Endothelial cell (in vitro differentiated cells): Measurements from ENCODE around the gene DDX55. TPM values are rescaled to one million over a fixed set of nuclear protein-coding genes. Genes with fewer than 3 reads are reported as not detected.
A peak's percentile ranks its signal among the peaks of the same experiment; 100 is the strongest.

Experiments
- DNase-seq: peaks from one replicate; pipeline ENCODE4 v3.0.0; 2021; ENCODE audit warnings: low spot score
- H3K27ac Mint-ChIP-seq: one replicate; pipeline ENCODE4 v1.8.0; 2021; ENCODE audit warnings: mixed read lengths, inconsistent platforms; ENCODE audit not compliant: unreplicated experiment
- H3K27me3 Mint-ChIP-seq: one replicate; pipeline ENCODE4 v1.8.0; 2021; ENCODE audit warnings: mild to moderate bottlenecking, moderate library complexity, mixed read lengths, inconsistent platforms; ENCODE audit not compliant: unreplicated experiment
- H3K36me3 Mint-ChIP-seq: one replicate; pipeline ENCODE4 v1.8.0; 2021; ENCODE audit warnings: mild to moderate bottlenecking, low read depth, mixed read lengths, inconsistent platforms; ENCODE audit not compliant: unreplicated experiment
- H3K4me1 Mint-ChIP-seq: one replicate; pipeline ENCODE4 v1.8.0; 2021; ENCODE audit warnings: mild to moderate bottlenecking, mixed read lengths, inconsistent platforms; ENCODE audit not compliant: unreplicated experiment
- H3K4me3 Mint-ChIP-seq: one replicate; pipeline ENCODE4 v1.8.0; 2021; ENCODE audit warnings: mild to moderate bottlenecking, mixed read lengths, inconsistent platforms; ENCODE audit not compliant: unreplicated experiment
- H3K9me3 Mint-ChIP-seq: one replicate; pipeline ENCODE4 v1.8.0; 2021; ENCODE audit warnings: mixed read lengths, inconsistent platforms; ENCODE audit not compliant: unreplicated experiment
- total RNA-seq: library from RNA; stranded (reverse); fragmentation: NEBNext Ultra II Directional; extraction: Animal tissue kit (Norgen Biotek cat#: 25700); gene quantifications from one replicate; pipeline ENCODE4 v1.2.1, GENCODE V29; 2021; ENCODE audit not compliant: unreplicated experiment
- TF ChIP-seq, protein P1 (sequence below): fragments of 200-600 bp; sonication (generic); IDR thresholded peaks from one replicate; pipeline ENCODE4 v1.5.0; 2021; ENCODE audit warnings: antibody characterized with exemption; ENCODE audit not compliant: unreplicated experiment

Gene DDX55
- total RNA-seq, 1 donor from 2014 or later, result 16.8 TPM

DNA sequence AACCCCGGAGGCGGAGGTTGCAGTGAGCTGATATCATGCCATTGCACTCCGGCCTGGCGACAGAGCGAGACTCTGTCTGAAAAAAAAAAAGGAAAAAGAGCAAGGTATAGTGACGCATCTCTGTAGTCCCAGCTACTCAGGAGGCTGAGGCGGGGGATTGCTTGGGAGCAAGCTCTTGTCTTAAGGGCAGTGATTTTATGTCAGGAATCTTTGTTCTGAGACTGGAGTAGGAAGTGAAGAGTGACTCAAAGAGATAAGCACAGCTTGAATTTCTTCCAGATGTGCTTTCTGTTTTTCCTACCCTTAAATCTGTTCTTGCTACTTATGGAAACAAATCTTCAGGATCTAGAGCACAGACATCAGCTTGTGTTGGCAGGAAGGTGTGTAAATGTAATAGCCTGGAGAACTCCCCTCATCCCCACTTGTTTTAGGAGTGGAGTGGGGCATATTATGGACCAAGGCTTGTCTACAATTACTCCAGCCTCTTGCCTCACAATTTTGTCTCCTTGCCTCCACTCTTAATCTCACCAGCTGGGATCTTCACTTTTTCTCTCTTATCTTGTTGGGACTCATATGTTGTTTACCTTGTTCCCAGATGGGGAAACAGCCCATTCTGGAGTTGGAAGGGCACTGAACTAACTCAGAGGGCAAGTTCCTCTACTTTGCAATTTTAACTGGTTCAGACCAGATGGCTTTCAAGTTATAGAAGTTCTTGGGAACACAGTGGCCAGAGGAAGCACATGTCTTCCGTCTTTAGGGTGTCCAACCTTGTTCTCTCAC is 10.0 kb upstream of the DDX55 start:
- TF ChIP-seq, protein P1, sequence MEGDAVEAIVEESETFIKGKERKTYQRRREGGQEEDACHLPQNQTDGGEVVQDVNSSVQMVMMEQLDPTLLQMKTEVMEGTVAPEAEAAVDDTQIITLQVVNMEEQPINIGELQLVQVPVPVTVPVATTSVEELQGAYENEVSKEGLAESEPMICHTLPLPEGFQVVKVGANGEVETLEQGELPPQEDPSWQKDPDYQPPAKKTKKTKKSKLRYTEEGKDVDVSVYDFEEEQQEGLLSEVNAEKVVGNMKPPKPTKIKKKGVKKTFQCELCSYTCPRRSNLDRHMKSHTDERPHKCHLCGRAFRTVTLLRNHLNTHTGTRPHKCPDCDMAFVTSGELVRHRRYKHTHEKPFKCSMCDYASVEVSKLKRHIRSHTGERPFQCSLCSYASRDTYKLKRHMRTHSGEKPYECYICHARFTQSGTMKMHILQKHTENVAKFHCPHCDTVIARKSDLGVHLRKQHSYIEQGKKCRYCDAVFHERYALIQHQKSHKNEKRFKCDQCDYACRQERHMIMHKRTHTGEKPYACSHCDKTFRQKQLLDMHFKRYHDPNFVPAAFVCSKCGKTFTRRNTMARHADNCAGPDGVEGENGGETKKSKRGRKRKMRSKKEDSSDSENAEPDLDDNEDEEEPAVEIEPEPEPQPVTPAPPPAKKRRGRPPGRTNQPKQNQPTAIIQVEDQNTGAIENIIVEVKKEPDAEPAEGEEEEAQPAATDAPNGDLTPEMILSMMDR, result no peak
- no peak overlapping the region for H3K27ac Mint-ChIP-seq
- H3K9me3 Mint-ChIP-seq, result no peaks in the 10 kb centered on the region
- no peaks in the 10 kb centered on the region for H3K27me3 Mint-ChIP-seq
- peaks cover 3% of the 10 kb centered on the region for H3K4me1 Mint-ChIP-seq
- no peak for DNase-seq
- peak overlapping the region; percentile 48 for H3K4me3 Mint-ChIP-seq
- peaks cover 25% of the 10 kb centered on the region for H3K36me3 Mint-ChIP-seq

DNA sequence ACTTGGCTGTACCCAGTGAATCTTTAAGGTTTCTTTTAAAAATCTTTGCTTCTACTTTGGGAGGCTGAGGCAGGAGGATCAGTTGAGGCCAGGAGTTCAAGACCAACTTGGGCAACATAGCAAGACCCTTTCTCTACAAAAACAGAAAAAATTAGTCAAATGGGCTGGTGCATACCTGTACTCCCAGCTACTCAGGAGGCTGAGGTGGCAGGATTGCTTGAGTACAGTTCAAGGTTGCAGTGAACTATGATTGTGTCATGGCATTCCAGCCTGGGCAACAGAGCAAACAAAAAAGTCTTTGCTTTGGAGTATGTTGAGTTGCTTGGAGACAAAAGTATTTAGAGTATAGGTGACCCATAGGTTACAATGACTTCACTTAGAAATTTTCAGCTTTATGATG is 6.2 kb upstream of the DDX55 start:
- TF ChIP-seq, protein P1, result no peak
- peaks cover 3% of the 10 kb centered on the region for H3K27me3 Mint-ChIP-seq
- H3K36me3 Mint-ChIP-seq, result peaks cover 20% of the 10 kb centered on the region
- no peak overlapping the region for H3K27ac Mint-ChIP-seq
- peaks cover under 1% of the 10 kb centered on the region for H3K4me1 Mint-ChIP-seq
- H3K9me3 Mint-ChIP-seq, result no peaks in the 10 kb centered on the region
- DNase-seq, result no peak
- no peak overlapping the region for H3K4me3 Mint-ChIP-seq

DNA sequence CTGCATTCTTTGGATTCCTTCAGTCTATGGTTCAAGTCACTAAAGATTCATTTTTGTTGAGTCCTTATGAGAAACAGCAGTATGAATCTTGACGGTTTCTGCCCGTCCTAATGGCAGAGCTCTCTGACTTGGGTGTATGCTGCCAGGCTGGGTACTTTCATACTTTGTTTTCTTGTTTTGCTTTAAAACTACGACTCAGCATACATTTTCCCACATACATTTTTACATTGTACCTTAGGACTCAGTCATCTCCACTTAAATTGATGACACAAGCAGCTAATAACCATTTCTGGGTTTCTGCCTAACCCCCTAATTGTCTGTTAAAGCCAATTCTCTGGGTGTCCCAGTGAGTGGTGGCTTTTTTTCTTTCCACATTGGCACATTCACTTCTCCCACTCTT is 4.8 kb upstream of the DDX55 start:
- Mint-ChIP-seq H3K4me1 (peaks cover 3% of the 10 kb centered on the region), H3K36me3 (peaks cover 13% of the 10 kb centered on the region), H3K9me3 (no peaks in the 10 kb centered on the region), H3K4me3 (no peak overlapping the region), H3K27ac (no peak overlapping the region), H3K27me3 (peaks cover 6% of the 10 kb centered on the region)
- TF ChIP-seq, protein P1, result no peak
- DNase-seq, result no peak

DNA sequence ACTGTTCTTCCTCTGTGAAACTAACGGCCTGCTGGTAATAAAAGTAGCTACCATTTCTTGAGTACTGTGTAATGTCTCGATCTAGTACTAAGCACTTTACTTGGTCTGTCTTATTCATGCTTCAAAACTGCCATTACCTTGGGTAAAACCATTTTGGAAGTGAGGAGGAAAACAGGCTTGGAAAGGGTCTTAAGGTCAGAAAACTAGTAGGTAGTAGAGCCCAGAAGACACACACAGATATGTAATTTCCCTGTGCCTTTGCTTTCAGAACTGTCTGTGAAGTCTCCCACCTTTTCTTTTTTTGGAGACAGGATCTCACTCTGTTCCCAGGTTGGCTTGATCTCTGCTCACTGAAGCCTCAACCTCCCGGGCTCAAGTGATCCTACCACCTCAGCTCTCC is 3.4 kb upstream of the DDX55 start:
- no peak overlapping the region for H3K4me3 Mint-ChIP-seq
- H3K27me3 Mint-ChIP-seq, result peaks cover 11% of the 10 kb centered on the region

DNA sequence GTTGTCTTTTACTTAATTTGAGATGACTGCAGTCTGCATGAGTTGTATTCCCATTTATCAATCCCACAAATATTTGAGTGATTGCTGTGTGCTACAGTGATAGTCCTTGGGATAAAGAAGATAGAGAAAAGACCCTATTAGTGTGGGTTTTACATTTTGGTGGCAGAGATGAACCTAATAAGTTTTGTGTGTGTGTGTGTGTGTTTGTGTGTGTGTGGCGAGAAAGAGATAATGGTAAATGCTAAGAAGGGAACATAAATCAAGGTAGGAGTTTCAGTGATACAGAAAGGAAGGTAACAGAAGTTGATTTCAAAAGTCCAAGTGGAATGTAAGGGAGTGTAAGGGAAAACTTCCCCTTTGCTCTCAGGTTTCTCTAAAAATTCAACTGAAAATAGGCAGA is 2.6 kb upstream of the DDX55 start:
- no peak overlapping the region for H3K27ac Mint-ChIP-seq
- H3K4me1 Mint-ChIP-seq, result peaks cover 11% of the 10 kb centered on the region
- TF ChIP-seq, protein P1, result no peak
- H3K27me3 Mint-ChIP-seq, result peaks cover 11% of the 10 kb centered on the region
- no peaks in the 10 kb centered on the region for H3K9me3 Mint-ChIP-seq
- H3K4me3 Mint-ChIP-seq, result peak overlapping the region; percentile 1
- no peak for DNase-seq
- peaks cover 15% of the 10 kb centered on the region for H3K36me3 Mint-ChIP-seq

More for the DNA sequence above, 3.4 kb upstream of the DDX55 start:
- Mint-ChIP-seq H3K9me3 (no peaks in the 10 kb centered on the region), H3K36me3 (peaks cover 15% of the 10 kb centered on the region), H3K4me1 (peaks cover 11% of the 10 kb centered on the region), H3K27ac (no peak overlapping the region)
- no peak for DNase-seq
- TF ChIP-seq, protein P1, result no peak
